GM06990 (cell line): ENCODE measurements around the gene PPARG.

Experiments used
- DNase-seq: peaks from one replicate; pipeline ENCODE4 v3.0.0-alpha.2; 2011; ENCODE audit not compliant: insufficient read length; ENCODE audit errors: extremely low read depth
- H3K27me3 ChIP-seq: replicated peaks from 2 replicates; pipeline ENCODE4 v1.6.0; 2011; ENCODE audit warnings: low read length; ENCODE audit not compliant: control insufficient read depth, insufficient read depth
- H3K36me3 ChIP-seq: 2 replicates; pipeline ENCODE4 v1.5.1; 2011; ENCODE audit warnings: low read length; ENCODE audit not compliant: control insufficient read depth, insufficient read depth
- H3K4me3 ChIP-seq: replicated peaks from 2 replicates; pipeline ENCODE4 v1.5.1; 2011; ENCODE audit warnings: low read depth, mild to moderate bottlenecking, control low read depth, low read length
- TF ChIP-seq, protein P1 (sequence below): IDR thresholded peaks from 2 replicates; pipeline ENCODE4 v1.5.1; 2011; ENCODE audit warnings: low read length, control low read depth, mild to moderate bottlenecking, inconsistent platforms; ENCODE audit not compliant: insufficient read depth, poor library complexity, severe bottlenecking

Gene PPARG

GRCh38 chr3:12430086-12430485 is 141.2 kb downstream of the PPARG start:
- DNase-seq: no peak
- Histone ChIP-seq H3K4me3 (no peak overlapping the region), H3K36me3 (no peaks in the 10 kb centered on the region), H3K27me3 (peaks cover 3% of the 10 kb centered on the region)
- TF ChIP-seq, protein P1, sequence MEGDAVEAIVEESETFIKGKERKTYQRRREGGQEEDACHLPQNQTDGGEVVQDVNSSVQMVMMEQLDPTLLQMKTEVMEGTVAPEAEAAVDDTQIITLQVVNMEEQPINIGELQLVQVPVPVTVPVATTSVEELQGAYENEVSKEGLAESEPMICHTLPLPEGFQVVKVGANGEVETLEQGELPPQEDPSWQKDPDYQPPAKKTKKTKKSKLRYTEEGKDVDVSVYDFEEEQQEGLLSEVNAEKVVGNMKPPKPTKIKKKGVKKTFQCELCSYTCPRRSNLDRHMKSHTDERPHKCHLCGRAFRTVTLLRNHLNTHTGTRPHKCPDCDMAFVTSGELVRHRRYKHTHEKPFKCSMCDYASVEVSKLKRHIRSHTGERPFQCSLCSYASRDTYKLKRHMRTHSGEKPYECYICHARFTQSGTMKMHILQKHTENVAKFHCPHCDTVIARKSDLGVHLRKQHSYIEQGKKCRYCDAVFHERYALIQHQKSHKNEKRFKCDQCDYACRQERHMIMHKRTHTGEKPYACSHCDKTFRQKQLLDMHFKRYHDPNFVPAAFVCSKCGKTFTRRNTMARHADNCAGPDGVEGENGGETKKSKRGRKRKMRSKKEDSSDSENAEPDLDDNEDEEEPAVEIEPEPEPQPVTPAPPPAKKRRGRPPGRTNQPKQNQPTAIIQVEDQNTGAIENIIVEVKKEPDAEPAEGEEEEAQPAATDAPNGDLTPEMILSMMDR: no peak

DNA sequence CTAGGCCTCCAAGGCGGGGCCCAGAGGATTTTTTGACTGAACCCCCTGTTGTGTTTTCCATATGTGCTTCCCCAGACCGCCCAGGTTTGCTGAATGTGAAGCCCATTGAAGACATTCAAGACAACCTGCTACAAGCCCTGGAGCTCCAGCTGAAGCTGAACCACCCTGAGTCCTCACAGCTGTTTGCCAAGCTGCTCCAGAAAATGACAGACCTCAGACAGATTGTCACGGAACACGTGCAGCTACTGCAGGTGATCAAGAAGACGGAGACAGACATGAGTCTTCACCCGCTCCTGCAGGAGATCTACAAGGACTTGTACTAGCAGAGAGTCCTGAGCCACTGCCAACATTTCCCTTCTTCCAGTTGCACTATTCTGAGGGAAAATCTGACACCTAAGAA is 145.0 kb downstream of the PPARG start:
- DNase-seq: no peak
- no peak overlapping the region for H3K4me3 ChIP-seq

GRCh38 chr3:12436514-12437220 is 147.8 kb downstream of the PPARG start:
- Histone ChIP-seq H3K36me3 (no peaks in the 10 kb centered on the region), H3K4me3 (no peak overlapping the region), H3K27me3 (no peaks in the 10 kb centered on the region; the same call in 1 of the 2 replicates)
- TF ChIP-seq, protein P1: no peak
- DNase-seq: no peak

More for the DNA sequence above, 145.0 kb downstream of the PPARG start:
- TF ChIP-seq, protein P1: no peak
- H3K36me3 ChIP-seq: no peaks in the 10 kb centered on the region
- no peaks in the 10 kb centered on the region; the same call in none of the 2 replicates for H3K27me3 ChIP-seq

- H3K4me3 ChIP-seq: no peak overlapping the region
- no peak for DNase-seq
- TF ChIP-seq, protein P1: no peak
These were observed 148.3 kb downstream of the PPARG start for GRCh38 chr3:12437221-12437605.

DNA sequence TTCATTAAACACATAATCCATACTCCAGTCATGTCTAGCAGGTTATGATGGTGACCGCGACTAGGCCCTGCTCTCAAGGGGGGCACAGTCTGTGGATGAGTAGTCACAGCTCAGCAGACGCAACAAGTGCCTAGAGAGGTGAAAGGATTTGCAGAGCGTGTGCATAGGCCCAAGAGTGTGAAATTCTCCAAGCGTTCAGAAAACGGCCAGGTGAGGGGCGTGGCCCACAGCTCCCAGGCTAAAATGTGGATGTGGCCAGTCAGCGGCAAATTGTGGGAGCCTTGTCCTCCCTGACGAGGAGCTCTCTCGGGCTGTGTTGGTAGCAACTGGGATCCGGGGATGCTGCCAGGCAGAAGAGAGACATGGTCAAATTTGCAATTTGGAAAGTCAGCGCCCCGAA is 149.0 kb downstream of the PPARG start:
- no peak for DNase-seq
- Histone ChIP-seq H3K27me3 (no peaks in the 10 kb centered on the region; the same call in 1 of the 2 replicates), H3K36me3 (no peaks in the 10 kb centered on the region), H3K4me3 (no peak overlapping the region)
- TF ChIP-seq, protein P1: no peak

More at GRCh38 chr3:12437221-12437605, 148.3 kb downstream of the PPARG start:
- Histone ChIP-seq H3K36me3 (no peaks in the 10 kb centered on the region), H3K27me3 (no peaks in the 10 kb centered on the region; the same call in 1 of the 2 replicates)
